GM18526 (cell line): ENCODE measurements around the gene AAMP.

ENCODE experiments used
- POLR2A ChIP-seq: IDR thresholded peaks from 3 replicates; pipeline ENCODE4 v1.6.1; 2011; ENCODE audit not compliant: insufficient read length; ENCODE audit errors: extremely low read depth

The AAMP gene

GRCh38 chr2:218228366-218229090, 41.4 kb downstream of the AAMP start:
- TF ChIP-seq POLR2A, result no peak

- TF ChIP-seq POLR2A, result no peak
Measured at GRCh38 chr2:218226903-218227302, 43.0 kb downstream of the AAMP start.

GRCh38 chr2:218224186-218224585, 45.8 kb downstream of the AAMP start:
- no peak for TF ChIP-seq POLR2A

GRCh38 chr2:218223046-218223445, 46.9 kb downstream of the AAMP start:
- TF ChIP-seq POLR2A, result no peak

- TF ChIP-seq POLR2A, result no peak
Measured at GRCh38 chr2:218221000-218221399, 48.9 kb downstream of the AAMP start.

GRCh38 chr2:218219934-218220333, 50.0 kb downstream of the AAMP start:
- TF ChIP-seq POLR2A, result no peak

GRCh38 chr2:218218268-218219185, 51.4 kb downstream of the AAMP start:
- peak; percentile 13 for TF ChIP-seq POLR2A

GRCh38 chr2:218217360-218218267, 52.3 kb downstream of the AAMP start:
- TF ChIP-seq POLR2A, result peak; percentile 41

GRCh38 chr2:218216674-218217359, 53.1 kb downstream of the AAMP start, which contains the start of gene ARPC2:
Gene ARPC2 (plus strand): TSS chr2:218217189. CDS start chr2:218217471, 282 bp downstream.
- TF ChIP-seq POLR2A, result peak; percentile 89

- TF ChIP-seq POLR2A, result no peak
Measured at GRCh38 chr2:218216336-218216673, 53.6 kb downstream of the AAMP start.
